GM12891 (cell line): ENCODE measurements around the gene CNOT10.
"Not testable (repeated sequence)": the region's sequence is repeated elsewhere in the genome, so short reads cannot be mapped to it uniquely, and the experiment has no call there.

Experiments used
- PAX5 ChIP-seq: IDR thresholded peaks from 2 replicates; pipeline ENCODE4 v1.6.1; 2011; ENCODE audit warnings: low read length, moderate library complexity, mild to moderate bottlenecking; ENCODE audit not compliant: insufficient read depth, severe bottlenecking
- POLR2A ChIP-seq: IDR thresholded peaks from 2 replicates; pipeline ENCODE4 v1.6.1; 2011; ENCODE audit warnings: low read depth, low read length, control low read depth
- POLR2AphosphoS5 ChIP-seq: IDR thresholded peaks from 2 replicates; pipeline ENCODE4 v1.6.1; 2011; ENCODE audit warnings: low read depth, low read length, control low read depth
- POU2F2 ChIP-seq: IDR thresholded peaks from 2 replicates; pipeline ENCODE4 v1.6.1; 2011; ENCODE audit warnings: low read depth, mild to moderate bottlenecking, control low read depth, low read length, moderate library complexity
- SPI1 ChIP-seq: IDR thresholded peaks from 2 replicates; pipeline ENCODE4 v1.6.1; 2011; ENCODE audit warnings: low read depth, low read length, control low read depth
- TAF1 ChIP-seq: IDR thresholded peaks from 2 replicates; pipeline ENCODE4 v1.6.1; 2011; ENCODE audit warnings: low read depth, low read length, control low read depth

- not testable (repeated sequence) for TF ChIP-seq POLR2AphosphoS5, SPI1, POLR2A, POU2F2, PAX5, TAF1
Observed at GRCh38 chr3:32796384-32796950, 111.5 kb downstream of the CNOT10 start.
